ENCODE data around the gene LSAMP. TPM values are rescaled to one million over a fixed set of nuclear protein-coding genes. Genes with fewer than 3 reads are reported as not detected.

Gene LSAMP
- total and polyA plus RNA-seq, 9 of the 15 experiments (the other 6 are each of a cell fraction or from before 2014, with no cell fraction given) = 0.09 to 0.11 TPM; not detected in 7

DNA sequence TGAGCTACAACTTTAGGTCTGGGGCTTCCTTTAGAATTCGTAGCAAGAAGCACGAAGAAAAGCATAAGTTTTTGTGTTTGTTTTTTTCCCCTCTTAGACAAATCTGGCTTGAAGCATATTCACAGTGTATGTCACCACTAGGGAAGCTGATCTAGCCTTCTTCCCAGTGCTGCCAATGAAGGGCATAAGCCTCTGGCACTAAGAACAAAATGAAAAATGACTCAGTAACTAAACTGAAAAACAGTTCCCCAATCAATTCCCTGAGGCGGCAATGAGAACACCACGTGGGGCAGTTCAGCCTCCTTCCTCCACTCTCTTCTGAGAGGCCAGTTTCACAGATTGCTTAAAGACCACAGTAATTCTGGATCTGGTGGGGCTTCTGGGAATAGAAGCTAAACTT, 483.9 kb downstream of the LSAMP start:
- Histone ChIP-seq H2AFZ (ENCODE audit: low read depth, low read length) (0 out of 2 replicates have a peak overlapping the region, but pooled peaks have one; percentile 45), H3K27ac (ENCODE audit: extremely low read depth, low read depth, low read length) (no peak overlapping the region), H3K9me1 (ENCODE audit: control insufficient read depth, insufficient read depth, low read length) (no peaks in the 10 kb centered on the region), H3K36me3 (ENCODE audit: control insufficient read depth, insufficient read depth, low read length) (no peaks in the 10 kb centered on the region), H3K4me1 (replicated peaks in 1 of 2; ENCODE audit: control insufficient read depth in 2 of 2, insufficient read depth in 2 of 2, low read length in 2 of 2) (no peaks in the 10 kb centered on the region), H3K9ac (ENCODE audit: insufficient read depth in 1 of 2, low read depth in 2 of 2, low read length in 2 of 2) (no peak overlapping the region), H3K4me2 (ENCODE audit: insufficient read depth, low read length) (no peak overlapping the region), H4K20me1 (replicated peaks; ENCODE audit: control insufficient read depth, insufficient read depth, low read length) (no peaks in the 10 kb centered on the region), H3K79me2 (ENCODE audit: control insufficient read depth, insufficient read depth, low read length) (no peaks in the 10 kb centered on the region), H3K4me3 (no peak overlapping the region), H3K9me3 (replicated peaks; ENCODE audit: control insufficient read depth, insufficient read depth, low read depth, low read length) (no peaks in the 10 kb centered on the region), H3K27me3 (ENCODE audit: control insufficient read depth in 2 of 2, insufficient read depth in 2 of 2, low read length in 2 of 2) (no peaks in the 10 kb centered on the region)
- ChIA-PET POLR2A (interaction anchor here (0.6 kb wide), 1 partner anchor 326 kb away, joined by 4 read pairs; no protein-coding TSS in a partner anchor), CTCF (ENCODE audit: low intra/inter-chr PET ratio) (no interaction called here)
- in situ Hi-C loops (cut with MboI) = no loop called here
- BruUV-seq (replicated peaks) = no TSS peak
- intact Hi-C loops (cut with micrococcal nuclease) = no loop called here
- TF ChIP-seq, protein P1, sequence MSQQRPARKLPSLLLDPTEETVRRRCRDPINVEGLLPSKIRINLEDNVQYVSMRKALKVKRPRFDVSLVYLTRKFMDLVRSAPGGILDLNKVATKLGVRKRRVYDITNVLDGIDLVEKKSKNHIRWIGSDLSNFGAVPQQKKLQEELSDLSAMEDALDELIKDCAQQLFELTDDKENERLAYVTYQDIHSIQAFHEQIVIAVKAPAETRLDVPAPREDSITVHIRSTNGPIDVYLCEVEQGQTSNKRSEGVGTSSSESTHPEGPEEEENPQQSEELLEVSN (IDR thresholded peaks at IDR 0.05; ENCODE audit: borderline replicate concordance in 1 of 2, extremely low read depth in 1 of 2, insufficient read depth in 1 of 2, insufficient read length in 1 of 2, low read depth in 1 of 2, low read length in 1 of 2, poor library complexity in 1 of 2, severe bottlenecking in 1 of 2) = peak in 1 of 2 experiments; percentile 9
- TF ChIP-seq XRCC3 (IDR thresholded peaks at IDR 0.05) = no peak
- DNase-seq (ENCODE audit: extremely low read depth in 1 of 4, low spot score in 3 of 4) = no peak
- WGBS (ENCODE audit: insufficient coverage, low coverage, missing lambda C conversion rate) = 8% methylated on average over 4 of the region's 4 CpGs
- FAIRE-seq = no peak
- no peak for ATAC-seq

DNA sequence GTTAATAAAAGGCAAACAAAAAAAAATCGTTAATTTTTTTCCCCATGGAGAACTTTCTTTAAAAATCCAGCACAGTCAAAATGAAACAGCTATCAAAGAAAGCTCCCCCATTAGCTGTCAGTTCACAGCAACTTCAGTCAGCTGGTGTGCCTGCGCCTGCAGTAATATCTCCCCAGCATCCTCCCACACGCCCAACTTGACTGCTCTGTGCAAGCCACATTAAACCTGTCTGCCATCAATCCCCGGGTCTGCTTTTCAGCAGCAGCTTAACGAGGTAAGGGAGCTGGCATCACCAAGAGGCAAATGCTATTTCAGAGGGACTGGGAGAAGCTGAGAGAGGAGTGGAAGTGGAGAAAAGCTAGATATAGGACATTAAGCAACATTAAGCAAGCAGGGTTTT, 484.5 kb downstream of the LSAMP start:
- DNase-seq (ENCODE audit: extremely low read depth in 1 of 4, low spot score in 3 of 4) (peak in 1 of 4 experiments; percentile 27), FAIRE-seq (no peak), ATAC-seq (peak; percentile 60)
- ChIA-PET POLR2A (no interaction called here), CTCF (ENCODE audit: low intra/inter-chr PET ratio) (no interaction called here)
- H3K9me1 ChIP-seq (ENCODE audit: control insufficient read depth, insufficient read depth, low read length) = no peaks in the 10 kb centered on the region
- no peak overlapping the region for H3K27ac ChIP-seq (ENCODE audit: extremely low read depth, low read depth, low read length)
- intact Hi-C loops (cut with micrococcal nuclease) = no loop called here
- in situ Hi-C loops (cut with MboI) = no loop called here
- no TSS peak for BruUV-seq (replicated peaks)
- H3K27me3 ChIP-seq (ENCODE audit: control insufficient read depth in 2 of 2, insufficient read depth in 2 of 2, low read length in 2 of 2) = no peaks in the 10 kb centered on the region
- no peak overlapping the region for H3K4me2 ChIP-seq (ENCODE audit: insufficient read depth, low read length)
- no peaks in the 10 kb centered on the region for H4K20me1 ChIP-seq (replicated peaks; ENCODE audit: control insufficient read depth, insufficient read depth, low read length)
- no peaks in the 10 kb centered on the region for H3K9me3 ChIP-seq (replicated peaks; ENCODE audit: control insufficient read depth, insufficient read depth, low read depth, low read length)
- no peak overlapping the region for H3K4me3 ChIP-seq
- H3K36me3 ChIP-seq (ENCODE audit: control insufficient read depth, insufficient read depth, low read length) = no peaks in the 10 kb centered on the region
- no peaks in the 10 kb centered on the region for H3K79me2 ChIP-seq (ENCODE audit: control insufficient read depth, insufficient read depth, low read length)
- H2AFZ ChIP-seq (ENCODE audit: low read depth, low read length) = 0 out of 2 replicates have a peak overlapping the region, but pooled peaks have one; percentile 45
- no peak overlapping the region for H3K9ac ChIP-seq (ENCODE audit: insufficient read depth in 1 of 2, low read depth in 2 of 2, low read length in 2 of 2)
- no peaks in the 10 kb centered on the region for H3K4me1 ChIP-seq (replicated peaks in 1 of 2; ENCODE audit: control insufficient read depth in 2 of 2, insufficient read depth in 2 of 2, low read length in 2 of 2)
- WGBS (ENCODE audit: insufficient coverage, low coverage, missing lambda C conversion rate) = 0% methylated on average over 4 of the region's 5 CpGs
- TF ChIP-seq ZNF23 (CRISPR knock-in tag; IDR thresholded peaks at IDR 0.05) = no peak
- TF ChIP-seq, protein P2, sequence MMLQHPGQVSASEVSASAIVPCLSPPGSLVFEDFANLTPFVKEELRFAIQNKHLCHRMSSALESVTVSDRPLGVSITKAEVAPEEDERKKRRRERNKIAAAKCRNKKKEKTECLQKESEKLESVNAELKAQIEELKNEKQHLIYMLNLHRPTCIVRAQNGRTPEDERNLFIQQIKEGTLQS (IDR thresholded peaks at IDR 0.05) = no peak
- TF ChIP-seq, protein P2 (CRISPR knock-in tag; conservative IDR thresholded peaks at IDR 0.05) = no peak
- TF ChIP-seq ZBTB8A (IDR thresholded peaks at IDR 0.05; ENCODE audit: partially characterized antibody) = no peak
- TF ChIP-seq, protein P3, sequence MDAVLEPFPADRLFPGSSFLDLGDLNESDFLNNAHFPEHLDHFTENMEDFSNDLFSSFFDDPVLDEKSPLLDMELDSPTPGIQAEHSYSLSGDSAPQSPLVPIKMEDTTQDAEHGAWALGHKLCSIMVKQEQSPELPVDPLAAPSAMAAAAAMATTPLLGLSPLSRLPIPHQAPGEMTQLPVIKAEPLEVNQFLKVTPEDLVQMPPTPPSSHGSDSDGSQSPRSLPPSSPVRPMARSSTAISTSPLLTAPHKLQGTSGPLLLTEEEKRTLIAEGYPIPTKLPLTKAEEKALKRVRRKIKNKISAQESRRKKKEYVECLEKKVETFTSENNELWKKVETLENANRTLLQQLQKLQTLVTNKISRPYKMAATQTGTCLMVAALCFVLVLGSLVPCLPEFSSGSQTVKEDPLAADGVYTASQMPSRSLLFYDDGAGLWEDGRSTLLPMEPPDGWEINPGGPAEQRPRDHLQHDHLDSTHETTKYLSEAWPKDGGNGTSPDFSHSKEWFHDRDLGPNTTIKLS (IDR thresholded peaks at IDR 0.05; ENCODE audit: borderline replicate concordance, low read depth) = no peak
